Measurements from ENCODE around the gene RAB19.

The RAB19 gene

GRCh38 chr7:140476698-140477261, 72.9 kb downstream of the RAB19 start:
- no peak overlapping the region; the same call in 1 of the 2 replicates for H3K27ac ChIP-seq
- TF ChIP-seq CTCF (conservative IDR thresholded peaks at IDR 0.05): no peak
- TF ChIP-seq ZFX (IDR thresholded peaks at IDR 0.05): no peak

Measured in C4-2B (cell line).